Measurements from ENCODE around the gene RPS6KA2.

DNA sequence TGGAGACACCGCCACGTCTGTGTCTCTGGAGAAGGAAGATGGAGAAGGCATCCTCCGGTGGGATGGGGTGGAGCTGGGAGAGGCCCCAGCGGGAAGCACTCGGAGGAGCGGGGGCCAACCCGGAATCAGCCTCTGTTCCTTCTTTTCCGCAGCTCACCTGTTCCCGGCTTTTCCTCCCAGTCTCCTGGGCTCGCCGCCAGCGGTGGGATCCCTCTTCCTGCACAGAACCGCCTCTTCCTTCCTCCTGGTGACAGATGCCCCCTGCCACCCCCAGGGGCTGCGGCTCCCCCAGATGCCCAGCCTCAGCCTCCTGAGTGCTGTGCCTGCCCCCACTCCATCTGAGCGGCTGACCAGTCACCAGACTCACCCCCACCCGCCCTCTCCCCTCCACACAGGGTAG lies 63.9 kb downstream of the RPS6KA2 start:
- TF ChIP-seq, protein P1, sequence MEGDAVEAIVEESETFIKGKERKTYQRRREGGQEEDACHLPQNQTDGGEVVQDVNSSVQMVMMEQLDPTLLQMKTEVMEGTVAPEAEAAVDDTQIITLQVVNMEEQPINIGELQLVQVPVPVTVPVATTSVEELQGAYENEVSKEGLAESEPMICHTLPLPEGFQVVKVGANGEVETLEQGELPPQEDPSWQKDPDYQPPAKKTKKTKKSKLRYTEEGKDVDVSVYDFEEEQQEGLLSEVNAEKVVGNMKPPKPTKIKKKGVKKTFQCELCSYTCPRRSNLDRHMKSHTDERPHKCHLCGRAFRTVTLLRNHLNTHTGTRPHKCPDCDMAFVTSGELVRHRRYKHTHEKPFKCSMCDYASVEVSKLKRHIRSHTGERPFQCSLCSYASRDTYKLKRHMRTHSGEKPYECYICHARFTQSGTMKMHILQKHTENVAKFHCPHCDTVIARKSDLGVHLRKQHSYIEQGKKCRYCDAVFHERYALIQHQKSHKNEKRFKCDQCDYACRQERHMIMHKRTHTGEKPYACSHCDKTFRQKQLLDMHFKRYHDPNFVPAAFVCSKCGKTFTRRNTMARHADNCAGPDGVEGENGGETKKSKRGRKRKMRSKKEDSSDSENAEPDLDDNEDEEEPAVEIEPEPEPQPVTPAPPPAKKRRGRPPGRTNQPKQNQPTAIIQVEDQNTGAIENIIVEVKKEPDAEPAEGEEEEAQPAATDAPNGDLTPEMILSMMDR (IDR thresholded peaks at IDR 0.05) = no peak
- TF ChIP-seq TCF7L2 (IDR thresholded peaks at IDR 0.05; ENCODE audit: low read depth, low read length) = no peak
- TF ChIP-seq POLR2AphosphoS5 (IDR thresholded peaks at IDR 0.05; ENCODE audit: low read depth, low read length) = no peak
- no peak for TF ChIP-seq SIN3A (IDR thresholded peaks at IDR 0.05; ENCODE audit: borderline replicate concordance, insufficient read depth, low read depth, low read length)
- TF ChIP-seq, protein P2, sequence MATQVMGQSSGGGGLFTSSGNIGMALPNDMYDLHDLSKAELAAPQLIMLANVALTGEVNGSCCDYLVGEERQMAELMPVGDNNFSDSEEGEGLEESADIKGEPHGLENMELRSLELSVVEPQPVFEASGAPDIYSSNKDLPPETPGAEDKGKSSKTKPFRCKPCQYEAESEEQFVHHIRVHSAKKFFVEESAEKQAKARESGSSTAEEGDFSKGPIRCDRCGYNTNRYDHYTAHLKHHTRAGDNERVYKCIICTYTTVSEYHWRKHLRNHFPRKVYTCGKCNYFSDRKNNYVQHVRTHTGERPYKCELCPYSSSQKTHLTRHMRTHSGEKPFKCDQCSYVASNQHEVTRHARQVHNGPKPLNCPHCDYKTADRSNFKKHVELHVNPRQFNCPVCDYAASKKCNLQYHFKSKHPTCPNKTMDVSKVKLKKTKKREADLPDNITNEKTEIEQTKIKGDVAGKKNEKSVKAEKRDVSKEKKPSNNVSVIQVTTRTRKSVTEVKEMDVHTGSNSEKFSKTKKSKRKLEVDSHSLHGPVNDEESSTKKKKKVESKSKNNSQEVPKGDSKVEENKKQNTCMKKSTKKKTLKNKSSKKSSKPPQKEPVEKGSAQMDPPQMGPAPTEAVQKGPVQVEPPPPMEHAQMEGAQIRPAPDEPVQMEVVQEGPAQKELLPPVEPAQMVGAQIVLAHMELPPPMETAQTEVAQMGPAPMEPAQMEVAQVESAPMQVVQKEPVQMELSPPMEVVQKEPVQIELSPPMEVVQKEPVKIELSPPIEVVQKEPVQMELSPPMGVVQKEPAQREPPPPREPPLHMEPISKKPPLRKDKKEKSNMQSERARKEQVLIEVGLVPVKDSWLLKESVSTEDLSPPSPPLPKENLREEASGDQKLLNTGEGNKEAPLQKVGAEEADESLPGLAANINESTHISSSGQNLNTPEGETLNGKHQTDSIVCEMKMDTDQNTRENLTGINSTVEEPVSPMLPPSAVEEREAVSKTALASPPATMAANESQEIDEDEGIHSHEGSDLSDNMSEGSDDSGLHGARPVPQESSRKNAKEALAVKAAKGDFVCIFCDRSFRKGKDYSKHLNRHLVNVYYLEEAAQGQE (IDR thresholded peaks at IDR 0.05; ENCODE audit: insufficient read depth in 1 of 2, low read depth in 2 of 2, low read length in 1 of 2) = no peak

Measured in Panc1 (cell line).